SK-N-SH treated with all-trans-retinoic acid at 6 μM for 48 hours (cell line): Measurements from ENCODE around the gene KCNJ16.

Experiments used
- ATAC-seq: fragments of 200-7000 bp; cut with Tn5 transposase; 3 replicates; pipeline ENCODE4 v1.9.1; 2020; ENCODE audit warnings: mild to moderate bottlenecking, moderate library complexity
- ARNTL ChIP-seq: fragments of 450-650 bp; formaldehyde crosslinking; IDR thresholded peaks from 2 replicates; pipeline ENCODE4 v1.5.0; 2020; ENCODE audit warnings: low read depth, mild to moderate bottlenecking, moderate library complexity, borderline replicate concordance
- BACH2 ChIP-seq: fragments of 250-450 bp; sonication (Bioruptor Pico); IDR thresholded peaks from 2 replicates; pipeline ENCODE4 v1.9.0; 2021; ENCODE audit warnings: mild to moderate bottlenecking, borderline replicate concordance
- CREB5 ChIP-seq: fragments of 250-450 bp; sonication (Bioruptor Pico); IDR thresholded peaks from 2 replicates; pipeline ENCODE4 v1.5.1; 2020; ENCODE audit warnings: low read depth, mild to moderate bottlenecking, moderate library complexity
- CSRNP3 ChIP-seq: fragments of 250-450 bp; sonication (Bioruptor Pico); IDR thresholded peaks from 2 replicates; pipeline ENCODE4 v1.5.1; 2021; ENCODE audit warnings: mild to moderate bottlenecking, moderate library complexity
- ESRRG ChIP-seq: fragments of 250-450 bp; sonication (Bioruptor Pico); IDR thresholded peaks from 2 replicates; pipeline ENCODE4 v1.6.1; 2021; ENCODE audit warnings: mild to moderate bottlenecking
- GLIS3 ChIP-seq: fragments of 250-450 bp; sonication (Bioruptor Pico); IDR thresholded peaks from 2 replicates; pipeline ENCODE4 v1.5.0; 2020; ENCODE audit warnings: mild to moderate bottlenecking, moderate library complexity
- ISL1 ChIP-seq: fragments of 250-450 bp; sonication (Bioruptor Pico); IDR thresholded peaks from 2 replicates; pipeline ENCODE4 v2.1.2; 2022; ENCODE audit warnings: mild to moderate bottlenecking, moderate library complexity
- OSR1 ChIP-seq: fragments of 250-450 bp; sonication (Bioruptor Pico); IDR thresholded peaks from 2 replicates; pipeline ENCODE4 v1.8.0; 2022; ENCODE audit warnings: moderate library complexity, mild to moderate bottlenecking, inconsistent platforms
- PATZ1 ChIP-seq: fragments of 250-450 bp; sonication (Bioruptor Pico); IDR thresholded peaks from 2 replicates; pipeline ENCODE4 v1.8.0; 2020; ENCODE audit warnings: mild to moderate bottlenecking, moderate library complexity, borderline replicate concordance
- POU6F1 ChIP-seq: fragments of 250-450 bp; sonication (Bioruptor Pico); IDR thresholded peaks from 2 replicates; pipeline ENCODE4 v1.8.0; 2021; ENCODE audit warnings: low read depth, mild to moderate bottlenecking, moderate library complexity, borderline replicate concordance
- PPARA ChIP-seq: fragments of 250-450 bp; sonication (Bioruptor Pico); IDR thresholded peaks from 2 replicates; pipeline ENCODE4 v1.5.0; 2020; ENCODE audit warnings: mild to moderate bottlenecking, borderline replicate concordance
- RARB ChIP-seq: fragments of 250-450 bp; sonication (Bioruptor Pico); IDR thresholded peaks from 2 replicates; pipeline ENCODE4 v1.8.0; 2021; ENCODE audit warnings: mild to moderate bottlenecking, moderate library complexity
- SNAI2 ChIP-seq: fragments of 250-450 bp; sonication (Bioruptor Pico); IDR thresholded peaks from 2 replicates; pipeline ENCODE4 v1.5.0; 2020; ENCODE audit warnings: mild to moderate bottlenecking, moderate library complexity
- TCF4 ChIP-seq: fragments of 250-450 bp; sonication (Bioruptor Pico); IDR thresholded peaks from 2 replicates; pipeline ENCODE4 v1.8.0; 2021; ENCODE audit warnings: mild to moderate bottlenecking, moderate library complexity, borderline replicate concordance
- TSHZ2 ChIP-seq: fragments of 250-450 bp; sonication (Bioruptor Pico); IDR thresholded peaks from 2 replicates; pipeline ENCODE4 v1.5.0; 2020; ENCODE audit warnings: mild to moderate bottlenecking, moderate library complexity
- ZC3H10 ChIP-seq: fragments of 250-450 bp; sonication (Bioruptor Pico); IDR thresholded peaks from 2 replicates; pipeline ENCODE4 v1.5.1; 2021; ENCODE audit warnings: mild to moderate bottlenecking, moderate library complexity
- ZFP3 ChIP-seq: fragments of 250-450 bp; sonication (Bioruptor Pico); IDR thresholded peaks from 2 replicates; pipeline ENCODE4 v1.5.0; 2020; ENCODE audit warnings: mild to moderate bottlenecking, moderate library complexity
- ZFP30 ChIP-seq: fragments of 450-650 bp; formaldehyde crosslinking; IDR thresholded peaks from 2 replicates; pipeline ENCODE4 v1.5.0; 2022; ENCODE audit warnings: mild to moderate bottlenecking, moderate library complexity
- ZNF565 ChIP-seq: fragments of 450-650 bp; formaldehyde crosslinking; conservative IDR thresholded peaks from 2 replicates; pipeline ENCODE4 v1.5.0; 2020; ENCODE audit warnings: low read depth, mild to moderate bottlenecking, moderate library complexity
- ZNF70 ChIP-seq: fragments of 450-650 bp; formaldehyde crosslinking; IDR thresholded peaks from 2 replicates; pipeline ENCODE4 v1.5.0; 2020; ENCODE audit warnings: mild to moderate bottlenecking, moderate library complexity
- ZNF8 ChIP-seq: fragments of 450-650 bp; formaldehyde crosslinking; IDR thresholded peaks from 2 replicates; pipeline ENCODE4 v1.5.0; 2020; ENCODE audit warnings: mild to moderate bottlenecking, moderate library complexity

The KCNJ16 gene

GRCh38 chr17:70120425-70120824 is 45.4 kb downstream of the KCNJ16 start:
- TF ChIP-seq CREB5 (CRISPR knock-in tag) (no peak), ZNF8 (CRISPR knock-in tag) (no peak), RARB (CRISPR knock-in tag) (no peak), POU6F1 (CRISPR knock-in tag) (no peak), SNAI2 (CRISPR knock-in tag) (no peak), PPARA (no peak), OSR1 (CRISPR knock-in tag) (no peak), PATZ1 (no peak), ZFP30 (CRISPR knock-in tag) (no peak), ZNF565 (CRISPR knock-in tag) (no peak), ZNF70 (CRISPR knock-in tag) (no peak), ZC3H10 (CRISPR knock-in tag) (no peak), BACH2 (CRISPR knock-in tag) (no peak), ARNTL (CRISPR knock-in tag) (no peak), ISL1 (CRISPR knock-in tag) (no peak), GLIS3 (CRISPR knock-in tag) (no peak), TCF4 (CRISPR knock-in tag) (no peak), ESRRG (CRISPR knock-in tag) (no peak), TSHZ2 (CRISPR knock-in tag) (no peak), ZFP3 (CRISPR knock-in tag) (no peak)
- TF ChIP-seq, all 23 proteins: peak for 0
- ATAC-seq = no peak

GRCh38 chr17:70121126-70121525 is 46.1 kb downstream of the KCNJ16 start:
- TF ChIP-seq CSRNP3 (CRISPR knock-in tag) (no peak), POU6F1 (CRISPR knock-in tag) (no peak), TSHZ2 (CRISPR knock-in tag) (no peak)
- no peak for ATAC-seq
